ENCODE results near the gene CGN. TPM values are rescaled to one million over a fixed set of nuclear protein-coding genes. Genes with fewer than 3 reads are reported as not detected.

CGN gene, protein sequence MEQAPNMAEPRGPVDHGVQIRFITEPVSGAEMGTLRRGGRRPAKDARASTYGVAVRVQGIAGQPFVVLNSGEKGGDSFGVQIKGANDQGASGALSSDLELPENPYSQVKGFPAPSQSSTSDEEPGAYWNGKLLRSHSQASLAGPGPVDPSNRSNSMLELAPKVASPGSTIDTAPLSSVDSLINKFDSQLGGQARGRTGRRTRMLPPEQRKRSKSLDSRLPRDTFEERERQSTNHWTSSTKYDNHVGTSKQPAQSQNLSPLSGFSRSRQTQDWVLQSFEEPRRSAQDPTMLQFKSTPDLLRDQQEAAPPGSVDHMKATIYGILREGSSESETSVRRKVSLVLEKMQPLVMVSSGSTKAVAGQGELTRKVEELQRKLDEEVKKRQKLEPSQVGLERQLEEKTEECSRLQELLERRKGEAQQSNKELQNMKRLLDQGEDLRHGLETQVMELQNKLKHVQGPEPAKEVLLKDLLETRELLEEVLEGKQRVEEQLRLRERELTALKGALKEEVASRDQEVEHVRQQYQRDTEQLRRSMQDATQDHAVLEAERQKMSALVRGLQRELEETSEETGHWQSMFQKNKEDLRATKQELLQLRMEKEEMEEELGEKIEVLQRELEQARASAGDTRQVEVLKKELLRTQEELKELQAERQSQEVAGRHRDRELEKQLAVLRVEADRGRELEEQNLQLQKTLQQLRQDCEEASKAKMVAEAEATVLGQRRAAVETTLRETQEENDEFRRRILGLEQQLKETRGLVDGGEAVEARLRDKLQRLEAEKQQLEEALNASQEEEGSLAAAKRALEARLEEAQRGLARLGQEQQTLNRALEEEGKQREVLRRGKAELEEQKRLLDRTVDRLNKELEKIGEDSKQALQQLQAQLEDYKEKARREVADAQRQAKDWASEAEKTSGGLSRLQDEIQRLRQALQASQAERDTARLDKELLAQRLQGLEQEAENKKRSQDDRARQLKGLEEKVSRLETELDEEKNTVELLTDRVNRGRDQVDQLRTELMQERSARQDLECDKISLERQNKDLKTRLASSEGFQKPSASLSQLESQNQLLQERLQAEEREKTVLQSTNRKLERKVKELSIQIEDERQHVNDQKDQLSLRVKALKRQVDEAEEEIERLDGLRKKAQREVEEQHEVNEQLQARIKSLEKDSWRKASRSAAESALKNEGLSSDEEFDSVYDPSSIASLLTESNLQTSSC
- 0.09 TPM in 1 of 2 replicates, not detected in the other for total RNA-seq

DNA sequence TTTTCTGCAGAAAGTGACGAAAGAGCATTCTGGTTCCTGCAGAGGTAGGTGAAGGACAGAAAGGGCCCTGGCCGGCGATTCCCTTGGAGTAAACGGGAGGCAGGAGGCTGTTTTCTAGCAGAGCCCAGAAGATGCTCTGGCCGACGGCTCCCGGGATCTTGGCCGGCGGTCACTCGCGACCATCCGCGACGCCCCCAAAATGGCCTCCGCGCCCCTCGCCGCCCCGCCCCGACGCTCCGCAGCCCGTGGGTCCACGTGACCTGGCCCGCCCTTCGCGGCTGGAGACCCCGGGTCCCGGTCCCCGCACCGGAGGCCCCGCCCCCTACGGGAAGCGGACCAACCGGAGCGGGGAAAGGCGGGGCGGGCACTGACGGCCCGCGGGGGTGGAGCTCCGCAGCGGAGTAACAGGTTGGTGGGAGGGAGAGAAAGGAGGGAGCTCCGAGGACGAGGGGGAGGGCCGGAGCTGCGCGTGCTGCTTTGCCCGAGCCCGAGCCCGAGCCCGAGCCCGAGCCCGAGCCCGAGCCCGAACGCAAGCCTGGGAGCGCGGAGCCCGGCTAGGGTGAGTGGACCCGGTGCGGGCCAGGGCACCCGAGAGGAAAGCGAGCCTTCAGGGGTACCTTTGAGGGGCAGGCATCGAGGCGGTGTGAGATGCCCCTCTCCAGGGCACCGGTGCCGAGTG lies at the start of gene CGN:
Gene CGN (plus strand): TSS at position 431 of the 679 bp plus-strand sequence. CDS start 7,133 bp downstream, outside the sequence.

DNA sequence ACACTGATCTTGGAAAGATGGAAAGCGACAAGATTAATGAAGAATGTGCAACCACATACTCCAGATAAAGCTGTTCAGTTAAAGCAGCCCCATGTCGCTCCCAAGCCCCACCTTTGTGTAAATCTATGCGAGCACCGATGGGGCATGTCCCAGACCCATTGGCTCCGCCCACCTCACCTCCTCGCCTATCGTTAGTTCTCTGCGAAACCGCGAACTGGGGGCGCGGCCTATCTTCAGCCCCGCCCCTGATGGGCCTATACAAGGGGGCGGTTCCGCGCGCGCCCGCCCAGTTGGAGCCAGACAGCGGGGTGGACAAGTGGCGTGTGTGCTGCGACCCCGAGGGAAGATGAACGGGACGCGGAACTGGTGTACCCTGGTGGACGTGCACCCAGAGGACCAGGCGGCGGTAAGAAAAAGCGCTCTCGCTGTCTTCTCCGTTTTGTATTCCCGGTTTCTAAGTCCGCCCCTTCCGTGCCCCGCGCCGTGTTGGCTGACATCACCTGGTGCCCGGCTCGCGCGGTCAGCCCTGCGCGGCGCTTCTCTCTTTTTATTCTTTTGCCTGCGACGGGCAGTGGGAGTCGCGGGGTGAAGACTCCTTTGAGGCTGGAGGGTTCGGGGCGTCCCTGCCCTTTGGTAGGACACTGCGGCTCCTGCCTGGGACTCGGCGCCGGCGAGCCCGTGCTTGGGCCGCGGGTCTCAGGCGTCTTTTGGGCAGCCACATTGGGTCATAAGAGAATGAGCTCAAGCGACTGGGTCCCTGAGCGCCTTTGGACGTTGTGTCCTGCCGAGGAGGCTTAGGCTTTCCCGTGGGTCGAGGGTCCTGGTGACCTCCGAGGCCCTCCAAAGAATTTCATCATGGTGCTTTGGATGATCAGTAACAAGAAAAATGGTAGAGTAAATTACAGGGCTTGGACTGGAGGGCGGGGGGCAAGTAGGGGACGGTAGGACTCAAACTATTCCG lies 29.1 kb downstream of the CGN start, which contains the start of gene TUFT1:
Gene TUFT1 (plus strand): TSS at position 289 of the 961 bp plus-strand sequence. CDS start 58 bp downstream, at position 347.

Other genes with a start within 250 kb of the CGN start
- 9.2 and 13.1 TPM in 2 replicates for gene ZNF687, start 229.1 kb upstream of the CGN start, total RNA-seq
- gene PI4KB, start 184.0 kb upstream of the CGN start, total RNA-seq = 54.3 and 63.2 TPM in 2 replicates
- gene RFX5, start 164.1 kb upstream of the CGN start, total RNA-seq = 47.5 and 53.5 TPM in 2 replicates
- gene SELENBP1, start 138.7 kb upstream of the CGN start, total RNA-seq = 11.2 and 14.6 TPM in 2 replicates
- 217 and 332 TPM in 2 replicates for gene PSMB4, start 111.8 kb upstream of the CGN start, total RNA-seq
- gene POGZ, start 51.9 kb upstream of the CGN start, total RNA-seq = 21.1 and 35.8 TPM in 2 replicates
- gene TUFT1, start 28.9 kb downstream of the CGN start, total RNA-seq = 11.6 and 16.8 TPM in 2 replicates
- 43.1 and 50.6 TPM in 2 replicates for gene SNX27, start 100.7 kb downstream of the CGN start, total RNA-seq
- not detected in 2 replicates for gene CELF3, start 205.4 kb downstream of the CGN start, total RNA-seq
- gene RIIAD1, start 210.1 kb downstream of the CGN start, total RNA-seq = not detected in 2 replicates